Thyroid gland (tissue), 4 donors: ENCODE measurements around the gene YPEL1.
"Not testable (repeated sequence)": the region's sequence is repeated elsewhere in the genome, so short reads cannot be mapped to it uniquely, and the experiment has no call there.

Experiments
- POLR2A ChIP-seq, 2 donors: fragments of 450-650 bp; IDR thresholded peaks; one replicate each; pipeline ENCODE4 v1.6.1; 2017; ENCODE audit warnings: antibody characterized with exemption in 2 of 2, mild to moderate bottlenecking in 2 of 2, moderate library complexity in 1 of 2
- TF ChIP-seq, protein P1 (sequence below), 6 experiments: fragments of 200-600 bp in 3 of 6; fragments of 450-650 bp in 3 of 6; sonication (generic) in 3 of 6; IDR thresholded peaks; one replicate each; pipeline ENCODE4 v1.5.1; 2016 to 2019; ENCODE audit warnings: antibody characterized with exemption in 6 of 6, mild to moderate bottlenecking in 2 of 6, inconsistent platforms in 1 of 6, moderate library complexity in 1 of 6

DNA sequence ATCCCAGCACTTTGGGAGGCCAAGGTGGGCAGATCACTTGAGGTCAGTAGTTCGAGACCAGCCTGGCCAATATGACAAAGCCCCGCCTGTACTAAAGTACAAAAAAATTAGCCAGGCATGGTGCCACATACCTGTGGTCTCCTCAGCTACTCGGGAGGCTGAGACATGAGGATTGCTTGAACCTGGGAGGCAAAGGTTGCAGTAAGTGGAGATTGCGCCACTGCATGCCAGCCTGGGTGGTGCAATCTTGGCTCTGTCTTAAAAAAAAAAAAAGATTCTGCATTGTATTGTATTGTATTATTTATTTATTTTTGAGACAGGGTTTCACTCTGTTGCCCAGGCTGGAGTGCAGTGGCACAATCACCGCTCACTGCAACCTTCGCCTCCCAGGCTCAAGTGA, 9.3 kb upstream of the YPEL1 start:
- TF ChIP-seq, protein P1, sequence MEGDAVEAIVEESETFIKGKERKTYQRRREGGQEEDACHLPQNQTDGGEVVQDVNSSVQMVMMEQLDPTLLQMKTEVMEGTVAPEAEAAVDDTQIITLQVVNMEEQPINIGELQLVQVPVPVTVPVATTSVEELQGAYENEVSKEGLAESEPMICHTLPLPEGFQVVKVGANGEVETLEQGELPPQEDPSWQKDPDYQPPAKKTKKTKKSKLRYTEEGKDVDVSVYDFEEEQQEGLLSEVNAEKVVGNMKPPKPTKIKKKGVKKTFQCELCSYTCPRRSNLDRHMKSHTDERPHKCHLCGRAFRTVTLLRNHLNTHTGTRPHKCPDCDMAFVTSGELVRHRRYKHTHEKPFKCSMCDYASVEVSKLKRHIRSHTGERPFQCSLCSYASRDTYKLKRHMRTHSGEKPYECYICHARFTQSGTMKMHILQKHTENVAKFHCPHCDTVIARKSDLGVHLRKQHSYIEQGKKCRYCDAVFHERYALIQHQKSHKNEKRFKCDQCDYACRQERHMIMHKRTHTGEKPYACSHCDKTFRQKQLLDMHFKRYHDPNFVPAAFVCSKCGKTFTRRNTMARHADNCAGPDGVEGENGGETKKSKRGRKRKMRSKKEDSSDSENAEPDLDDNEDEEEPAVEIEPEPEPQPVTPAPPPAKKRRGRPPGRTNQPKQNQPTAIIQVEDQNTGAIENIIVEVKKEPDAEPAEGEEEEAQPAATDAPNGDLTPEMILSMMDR (IDR thresholded peaks at IDR 0.05) = not testable (repeated sequence)
- not testable (repeated sequence) for TF ChIP-seq POLR2A (IDR thresholded peaks at IDR 0.05)
